ENCODE measurements around the gene TRIO.

The TRIO gene

DNA sequence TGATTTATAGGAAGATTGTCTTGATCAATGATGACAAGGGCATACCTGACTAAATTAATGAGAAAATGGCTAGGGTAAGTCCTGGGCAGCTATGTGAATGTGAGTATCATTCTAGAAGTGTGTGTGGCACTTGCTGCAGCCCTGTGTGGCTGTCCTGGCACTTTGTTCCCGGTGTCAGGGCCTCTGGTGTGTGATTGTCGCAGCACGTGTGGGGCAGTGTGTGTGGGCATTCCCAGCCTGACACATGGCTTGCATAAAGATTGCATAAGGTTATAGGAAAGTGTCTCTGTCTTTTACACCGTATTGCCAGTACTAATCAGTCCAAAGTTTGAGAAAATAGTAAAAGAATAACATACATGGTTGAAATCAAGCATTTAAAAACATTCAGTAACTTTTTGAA lies 74.4 kb downstream of the TRIO start:
- H3K4me1 Mint-ChIP-seq (ENCODE audit: low read depth), result peaks cover 18% of the 10 kb centered on the region
- no peaks in the 10 kb centered on the region for H3K36me3 Mint-ChIP-seq (ENCODE audit: low read depth)
- H3K4me3 Mint-ChIP-seq, result no peak overlapping the region
- peaks cover 3% of the 10 kb centered on the region for H3K27me3 Mint-ChIP-seq (ENCODE audit: low read depth)
- no peaks in the 10 kb centered on the region for H3K9me3 Mint-ChIP-seq
- H3K27ac Mint-ChIP-seq, result no peak overlapping the region

- Mint-ChIP-seq H3K27ac (no peak overlapping the region), H3K27me3 (ENCODE audit: low read depth) (peaks cover 3% of the 10 kb centered on the region), H3K4me3 (no peak overlapping the region), H3K36me3 (ENCODE audit: low read depth) (no peaks in the 10 kb centered on the region), H3K4me1 (ENCODE audit: low read depth) (peaks cover 19% of the 10 kb centered on the region), H3K9me3 (no peaks in the 10 kb centered on the region)
These were observed 74.9 kb downstream of the TRIO start for GRCh38 chr5:14218011-14218410.

- Mint-ChIP-seq H3K27me3 (ENCODE audit: low read depth) (peaks cover 3% of the 10 kb centered on the region), H3K9me3 (no peaks in the 10 kb centered on the region), H3K36me3 (ENCODE audit: low read depth) (no peaks in the 10 kb centered on the region), H3K27ac (no peak overlapping the region), H3K4me3 (no peak overlapping the region), H3K4me1 (ENCODE audit: low read depth) (peaks cover 23% of the 10 kb centered on the region)
These were observed 75.3 kb downstream of the TRIO start for GRCh38 chr5:14218480-14218879.

- Mint-ChIP-seq H3K4me3 (no peak overlapping the region), H3K27me3 (ENCODE audit: low read depth) (peaks cover 3% of the 10 kb centered on the region), H3K9me3 (no peaks in the 10 kb centered on the region), H3K36me3 (ENCODE audit: low read depth) (no peaks in the 10 kb centered on the region), H3K27ac (no peak overlapping the region), H3K4me1 (ENCODE audit: low read depth) (peaks cover 24% of the 10 kb centered on the region)
These were observed 75.9 kb downstream of the TRIO start for GRCh38 chr5:14218897-14219573.

DNA sequence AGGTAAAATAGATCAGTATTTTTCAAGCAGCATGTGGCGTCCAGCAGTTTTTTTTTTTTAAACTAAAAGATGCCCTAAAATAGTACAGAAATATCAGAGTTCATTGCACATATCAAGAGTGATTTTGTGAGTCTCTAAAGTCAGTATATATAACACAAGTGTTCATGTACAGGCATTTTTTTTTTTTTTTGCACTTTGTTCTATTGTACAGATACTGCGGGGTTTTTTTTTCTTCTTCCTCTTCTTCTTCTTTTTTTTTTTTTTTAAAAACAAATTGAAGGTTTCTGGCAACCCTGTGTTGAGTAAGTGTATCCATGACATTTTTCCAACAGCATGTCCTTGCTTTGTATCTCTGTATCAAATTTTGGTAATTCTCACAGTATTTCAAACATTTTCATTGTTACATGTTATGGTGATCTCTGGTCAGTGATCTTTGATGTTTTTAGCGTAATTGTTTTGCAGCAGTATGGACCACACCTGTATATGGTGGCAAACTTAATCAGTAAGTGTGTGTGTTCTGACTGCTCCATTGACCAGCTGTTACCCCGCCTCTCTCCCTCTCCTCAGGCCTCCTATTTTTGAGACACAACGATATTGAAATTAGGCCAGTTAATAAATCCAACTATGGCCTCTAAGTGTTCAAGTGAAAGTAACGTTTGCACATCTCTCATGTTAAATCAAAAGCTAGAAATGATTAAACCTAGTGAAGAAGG lies 76.8 kb downstream of the TRIO start:
- Mint-ChIP-seq H3K9me3 (no peaks in the 10 kb centered on the region), H3K4me1 (ENCODE audit: low read depth) (peaks cover 24% of the 10 kb centered on the region), H3K27ac (no peak overlapping the region), H3K27me3 (ENCODE audit: low read depth) (peaks cover 3% of the 10 kb centered on the region), H3K4me3 (no peak overlapping the region), H3K36me3 (ENCODE audit: low read depth) (no peaks in the 10 kb centered on the region)

DNA sequence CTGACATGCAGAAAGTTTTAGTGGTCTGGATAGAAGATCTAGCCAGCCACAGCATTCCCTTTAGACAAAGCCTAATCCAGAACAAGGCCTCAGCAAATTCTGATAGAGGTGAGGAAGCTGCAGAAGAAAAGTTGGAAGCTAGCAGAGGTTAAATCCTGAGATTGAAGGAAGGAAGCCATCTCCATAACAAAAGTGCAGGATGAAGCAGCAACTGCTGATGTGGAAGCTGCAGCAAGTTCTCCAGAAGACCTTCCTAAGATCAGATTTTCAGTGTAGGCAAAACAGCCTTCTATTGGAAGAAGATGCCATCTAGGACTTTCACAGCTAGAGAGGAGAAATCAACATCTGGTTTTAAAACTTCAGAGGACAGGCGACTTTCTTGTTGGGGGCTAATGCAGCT lies 77.5 kb downstream of the TRIO start:
- Mint-ChIP-seq H3K27ac (no peak overlapping the region), H3K4me1 (ENCODE audit: low read depth) (peaks cover 24% of the 10 kb centered on the region), H3K9me3 (no peaks in the 10 kb centered on the region), H3K27me3 (ENCODE audit: low read depth) (peaks cover 3% of the 10 kb centered on the region), H3K36me3 (ENCODE audit: low read depth) (no peaks in the 10 kb centered on the region), H3K4me3 (no peak overlapping the region)

- Mint-ChIP-seq H3K36me3 (ENCODE audit: low read depth) (no peaks in the 10 kb centered on the region), H3K4me3 (no peak overlapping the region), H3K27ac (peak overlapping the region; percentile 66), H3K9me3 (no peaks in the 10 kb centered on the region), H3K4me1 (ENCODE audit: low read depth) (peaks cover 24% of the 10 kb centered on the region), H3K27me3 (ENCODE audit: low read depth) (no peaks in the 10 kb centered on the region)
These were observed 78.6 kb downstream of the TRIO start for GRCh38 chr5:14221732-14222131.

- Mint-ChIP-seq H3K4me1 (ENCODE audit: low read depth) (peaks cover 24% of the 10 kb centered on the region), H3K27me3 (ENCODE audit: low read depth) (no peaks in the 10 kb centered on the region), H3K4me3 (no peak overlapping the region), H3K36me3 (ENCODE audit: low read depth) (no peaks in the 10 kb centered on the region), H3K9me3 (no peaks in the 10 kb centered on the region), H3K27ac (no peak overlapping the region)
These were observed 79.1 kb downstream of the TRIO start for GRCh38 chr5:14222206-14222605.

DNA sequence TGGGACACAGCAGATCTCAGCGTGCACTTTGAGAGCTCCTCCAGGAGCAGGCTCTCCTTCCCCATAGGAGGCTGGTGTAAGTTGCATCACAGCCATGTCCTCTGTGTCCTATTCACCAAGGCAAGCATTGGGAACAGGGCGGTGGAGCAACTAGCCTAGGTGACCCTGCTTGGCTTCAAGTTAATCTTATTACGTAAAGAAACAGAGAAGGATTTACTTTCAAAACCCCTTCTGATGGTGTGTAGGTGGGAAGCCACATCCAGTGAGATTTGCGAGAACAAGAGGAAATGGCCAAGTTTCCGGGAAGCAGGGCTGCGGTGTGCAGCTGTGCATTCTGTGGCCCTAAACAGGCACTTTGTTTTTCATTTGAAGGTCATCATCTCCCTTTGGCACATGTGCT lies 80.2 kb downstream of the TRIO start:
- no peaks in the 10 kb centered on the region for H3K27me3 Mint-ChIP-seq (ENCODE audit: low read depth)

DNA sequence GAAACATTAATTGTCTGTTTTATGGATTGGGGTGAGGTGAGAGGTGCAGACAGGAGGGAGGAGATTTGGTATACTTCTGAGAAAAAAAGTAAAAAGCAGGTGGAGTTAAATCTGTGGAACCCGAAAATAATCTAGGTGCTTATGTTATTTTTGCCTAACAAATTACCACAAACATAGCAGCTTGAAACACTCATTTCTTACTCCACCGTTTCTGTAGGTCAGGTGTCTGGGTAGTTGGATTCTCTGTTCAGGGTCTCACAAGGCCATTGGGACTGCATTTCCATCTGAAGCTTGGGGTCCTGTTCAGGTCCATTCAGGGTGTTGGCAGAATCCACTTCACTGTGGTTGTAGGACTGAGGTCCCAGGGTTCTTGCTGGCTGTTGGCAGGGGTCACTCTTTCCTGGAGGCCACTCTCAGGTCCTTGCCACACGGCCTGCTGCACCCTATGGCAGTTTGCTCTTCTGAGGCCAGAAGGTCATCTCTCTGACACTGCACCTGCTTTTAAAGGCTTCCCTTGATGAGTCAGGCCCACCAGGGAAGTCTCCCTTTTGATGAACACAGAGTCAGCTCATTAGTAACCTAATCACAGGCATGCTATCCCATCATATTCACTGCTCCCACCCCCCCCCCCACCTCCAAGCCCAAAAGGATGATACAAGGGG lies 82.2 kb downstream of the TRIO start:
- no peak overlapping the region for H3K4me3 Mint-ChIP-seq
- no peaks in the 10 kb centered on the region for H3K9me3 Mint-ChIP-seq
- H3K27me3 Mint-ChIP-seq (ENCODE audit: low read depth), result peaks cover 6% of the 10 kb centered on the region
- peaks cover 17% of the 10 kb centered on the region for H3K4me1 Mint-ChIP-seq (ENCODE audit: low read depth)
- H3K36me3 Mint-ChIP-seq (ENCODE audit: low read depth), result no peaks in the 10 kb centered on the region
- no peak overlapping the region for H3K27ac Mint-ChIP-seq

More for the DNA sequence above, 80.2 kb downstream of the TRIO start:
- Mint-ChIP-seq H3K4me3 (peak overlapping the region; percentile 33), H3K27ac (peak overlapping the region; percentile 34), H3K4me1 (ENCODE audit: low read depth) (peaks cover 21% of the 10 kb centered on the region), H3K36me3 (ENCODE audit: low read depth) (no peaks in the 10 kb centered on the region), H3K9me3 (no peaks in the 10 kb centered on the region)

GRCh38 chr5:14226149-14226548 lies 83.0 kb downstream of the TRIO start:
- no peak overlapping the region for H3K27ac Mint-ChIP-seq
- no peaks in the 10 kb centered on the region for H3K9me3 Mint-ChIP-seq
- H3K4me1 Mint-ChIP-seq (ENCODE audit: low read depth), result peaks cover 17% of the 10 kb centered on the region
- peaks cover 8% of the 10 kb centered on the region for H3K27me3 Mint-ChIP-seq (ENCODE audit: low read depth)
- H3K36me3 Mint-ChIP-seq (ENCODE audit: low read depth), result no peaks in the 10 kb centered on the region
- no peak overlapping the region for H3K4me3 Mint-ChIP-seq

DNA sequence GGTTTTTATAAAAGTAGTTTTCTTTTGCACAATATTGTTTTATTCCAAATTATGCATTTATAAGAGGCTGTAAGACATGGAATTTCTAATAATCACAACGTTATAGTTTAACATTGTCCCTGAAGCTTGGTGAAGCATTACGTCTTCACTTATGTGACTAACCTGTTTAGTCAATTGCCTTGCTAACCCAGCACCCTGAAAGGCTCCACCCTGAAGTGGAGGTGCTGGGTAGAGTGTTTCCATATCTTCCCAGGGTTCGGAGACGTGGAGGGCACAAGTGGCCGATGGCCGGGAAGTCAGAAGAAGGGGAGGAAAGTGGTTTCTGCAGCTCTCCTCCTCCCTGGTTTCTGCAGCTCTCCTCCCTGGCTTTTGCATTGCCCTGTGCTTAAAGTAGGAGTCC lies 83.4 kb downstream of the TRIO start:
- Mint-ChIP-seq H3K4me3 (no peak overlapping the region), H3K4me1 (ENCODE audit: low read depth) (peaks cover 14% of the 10 kb centered on the region), H3K9me3 (no peaks in the 10 kb centered on the region), H3K36me3 (ENCODE audit: low read depth) (no peaks in the 10 kb centered on the region), H3K27me3 (ENCODE audit: low read depth) (peaks cover 8% of the 10 kb centered on the region), H3K27ac (no peak overlapping the region)

DNA sequence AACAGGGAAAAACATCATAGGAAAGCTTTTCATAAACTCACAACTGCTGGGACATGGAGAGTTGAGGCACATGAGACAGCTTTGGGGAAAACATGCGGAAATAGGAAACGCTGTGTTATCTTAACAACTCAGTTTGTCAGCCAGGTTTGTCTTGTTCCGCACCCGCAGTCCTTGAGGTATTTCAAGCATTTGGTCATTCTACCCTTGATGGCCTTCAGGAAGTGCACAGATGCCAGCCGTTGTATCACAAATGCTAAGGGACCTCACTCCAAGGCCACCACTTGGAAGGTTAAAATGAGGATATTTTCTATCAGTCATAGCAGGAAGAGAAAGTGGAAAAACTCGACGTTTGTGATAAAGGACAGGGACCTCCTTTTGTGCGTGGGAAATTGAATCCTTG lies 83.8 kb downstream of the TRIO start:
- Mint-ChIP-seq H3K9me3 (no peaks in the 10 kb centered on the region), H3K27me3 (ENCODE audit: low read depth) (peaks cover 8% of the 10 kb centered on the region), H3K4me3 (no peak overlapping the region), H3K27ac (no peak overlapping the region), H3K4me1 (ENCODE audit: low read depth) (peaks cover 13% of the 10 kb centered on the region), H3K36me3 (ENCODE audit: low read depth) (no peaks in the 10 kb centered on the region)

DNA sequence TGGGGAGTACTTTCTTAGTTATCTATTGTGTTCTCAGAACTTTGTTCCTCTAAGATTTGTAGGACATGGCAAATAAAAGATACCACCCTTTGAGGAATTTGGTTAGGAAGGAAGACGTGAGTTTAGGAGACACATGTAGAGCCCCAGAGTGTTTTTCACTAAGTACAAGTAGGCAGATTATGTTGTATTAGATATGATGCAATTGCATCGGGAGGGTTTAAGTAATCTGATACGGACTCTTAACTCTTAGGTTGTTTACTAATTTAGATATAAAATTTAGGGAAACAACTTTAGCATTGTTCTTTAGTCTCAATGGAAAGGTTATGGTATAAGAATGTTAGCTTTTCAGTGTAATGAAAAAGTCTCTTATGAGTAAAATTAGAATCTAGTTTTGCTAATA lies 84.4 kb downstream of the TRIO start:
- Mint-ChIP-seq H3K9me3 (no peaks in the 10 kb centered on the region), H3K36me3 (ENCODE audit: low read depth) (no peaks in the 10 kb centered on the region), H3K4me3 (no peak overlapping the region), H3K4me1 (ENCODE audit: low read depth) (peaks cover 13% of the 10 kb centered on the region), H3K27me3 (ENCODE audit: low read depth) (peaks cover 8% of the 10 kb centered on the region), H3K27ac (no peak overlapping the region)

GRCh38 chr5:14228219-14228618 lies 85.1 kb downstream of the TRIO start:
- H3K9me3 Mint-ChIP-seq, result no peaks in the 10 kb centered on the region
- peaks cover 8% of the 10 kb centered on the region for H3K27me3 Mint-ChIP-seq (ENCODE audit: low read depth)
- H3K4me3 Mint-ChIP-seq, result no peak overlapping the region
- no peak overlapping the region for H3K27ac Mint-ChIP-seq
- H3K36me3 Mint-ChIP-seq (ENCODE audit: low read depth), result no peaks in the 10 kb centered on the region
- H3K4me1 Mint-ChIP-seq (ENCODE audit: low read depth), result peaks cover 6% of the 10 kb centered on the region
